Neural cell (in vitro differentiated cells): ENCODE results near the gene PDK4.

Experiments used
- EP300 ChIP-seq: fragments of 450-650 bp; conservative IDR thresholded peaks from 2 replicates; pipeline ENCODE4 v1.6.1; 2014; ENCODE audit warnings: antibody characterized with exemption, mild to moderate bottlenecking, moderate library complexity; ENCODE audit not compliant: poor library complexity, severe bottlenecking
- EZH2 ChIP-seq: fragments of 200-600, 300-800 bp; shearing (Covaris generic), sonication (generic); IDR thresholded peaks from 2 replicates; pipeline ENCODE4 v1.6.1; 2014; ENCODE audit warnings: antibody characterized with exemption, low read length, borderline replicate concordance, mild to moderate bottlenecking; ENCODE audit not compliant: insufficient read depth, poor library complexity, severe bottlenecking

DNA sequence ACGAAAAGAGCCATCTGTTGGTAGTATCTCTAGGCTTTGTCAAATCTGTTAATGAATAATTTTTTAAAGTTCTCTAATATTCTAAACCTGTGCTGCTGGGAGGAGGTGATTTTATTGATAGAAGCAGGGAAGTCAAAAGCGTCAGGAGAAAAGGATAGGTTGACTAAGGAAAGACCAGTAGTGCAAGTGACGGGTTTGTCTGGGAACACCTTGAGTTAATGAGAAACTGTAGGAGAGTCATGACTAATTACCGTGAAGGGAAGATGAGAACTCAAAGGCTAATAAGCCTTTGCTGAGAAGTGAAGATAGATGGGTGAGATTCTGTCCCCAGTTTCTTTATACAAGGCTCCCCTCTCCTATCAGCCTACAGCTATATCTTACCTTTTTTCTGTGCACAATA lies 5.0 kb upstream of the PDK4 start:
- no peak for TF ChIP-seq EZH2
- TF ChIP-seq EP300, result no peak
